ENCODE measurements around the gene VTI1A.

The VTI1A gene

DNA sequence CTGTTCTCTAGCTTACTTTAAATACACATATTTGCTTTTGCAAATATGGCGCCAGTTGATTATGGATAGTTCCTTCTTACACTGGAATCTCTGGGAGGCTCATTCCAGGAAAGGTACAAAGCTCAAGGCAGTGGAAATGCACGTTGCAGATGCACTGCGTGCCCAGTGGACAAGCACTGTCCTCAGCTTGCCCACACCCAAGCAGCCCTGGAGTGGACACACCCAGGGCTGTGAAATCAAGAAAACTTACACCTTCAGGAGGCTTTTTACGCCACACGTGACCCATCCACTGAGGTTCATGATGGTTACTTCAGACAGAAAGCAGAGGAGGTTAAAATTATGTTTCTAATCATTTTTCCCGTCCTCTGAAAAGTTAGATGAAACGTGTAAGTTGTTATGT, 248.5 kb downstream of the VTI1A start:
- Histone ChIP-seq H3K27me3 (ENCODE audit: insufficient read depth, low read length, poor library complexity, severe bottlenecking) (no peaks in the 10 kb centered on the region), H3K9me2 (replicated peaks; ENCODE audit: low read depth, low read length) (no peaks in the 10 kb centered on the region), H4K20me1 (ENCODE audit: insufficient read depth, low read length, poor library complexity, severe bottlenecking) (no peaks in the 10 kb centered on the region), H3K4me2 (ENCODE audit: low read depth, low read length, poor library complexity, severe bottlenecking) (no peak overlapping the region), H3K36me3 (ENCODE audit: insufficient read depth, low read length) (no peaks in the 10 kb centered on the region; the same call in 1 of the 2 replicates), H3F3A (ENCODE audit: low read depth) (no peaks in the 10 kb centered on the region), H3K4me1 (ENCODE audit: insufficient read depth, low read length, poor library complexity, severe bottlenecking) (no peaks in the 10 kb centered on the region), H3K9me3 (ENCODE audit: insufficient read depth, low read depth, low read length) (no peaks in the 10 kb centered on the region), H3K79me2 (ENCODE audit: insufficient read depth, low read length) (no peaks in the 10 kb centered on the region), H2AFZ (ENCODE audit: low read length) (no peak overlapping the region), H3K9ac (ENCODE audit: low read depth, low read length, poor library complexity, severe bottlenecking) (no peak overlapping the region), H3K4me3 (ENCODE audit: low read length, poor library complexity, severe bottlenecking) (no peak overlapping the region)
- no peak for TF ChIP-seq EZH2phosphoT487 (IDR thresholded peaks at IDR 0.05; ENCODE audit: borderline replicate concordance)
- TF ChIP-seq, protein P1, sequence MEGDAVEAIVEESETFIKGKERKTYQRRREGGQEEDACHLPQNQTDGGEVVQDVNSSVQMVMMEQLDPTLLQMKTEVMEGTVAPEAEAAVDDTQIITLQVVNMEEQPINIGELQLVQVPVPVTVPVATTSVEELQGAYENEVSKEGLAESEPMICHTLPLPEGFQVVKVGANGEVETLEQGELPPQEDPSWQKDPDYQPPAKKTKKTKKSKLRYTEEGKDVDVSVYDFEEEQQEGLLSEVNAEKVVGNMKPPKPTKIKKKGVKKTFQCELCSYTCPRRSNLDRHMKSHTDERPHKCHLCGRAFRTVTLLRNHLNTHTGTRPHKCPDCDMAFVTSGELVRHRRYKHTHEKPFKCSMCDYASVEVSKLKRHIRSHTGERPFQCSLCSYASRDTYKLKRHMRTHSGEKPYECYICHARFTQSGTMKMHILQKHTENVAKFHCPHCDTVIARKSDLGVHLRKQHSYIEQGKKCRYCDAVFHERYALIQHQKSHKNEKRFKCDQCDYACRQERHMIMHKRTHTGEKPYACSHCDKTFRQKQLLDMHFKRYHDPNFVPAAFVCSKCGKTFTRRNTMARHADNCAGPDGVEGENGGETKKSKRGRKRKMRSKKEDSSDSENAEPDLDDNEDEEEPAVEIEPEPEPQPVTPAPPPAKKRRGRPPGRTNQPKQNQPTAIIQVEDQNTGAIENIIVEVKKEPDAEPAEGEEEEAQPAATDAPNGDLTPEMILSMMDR (conservative IDR thresholded peaks at IDR 0.05; ENCODE audit: low read length), result no peak

DNA sequence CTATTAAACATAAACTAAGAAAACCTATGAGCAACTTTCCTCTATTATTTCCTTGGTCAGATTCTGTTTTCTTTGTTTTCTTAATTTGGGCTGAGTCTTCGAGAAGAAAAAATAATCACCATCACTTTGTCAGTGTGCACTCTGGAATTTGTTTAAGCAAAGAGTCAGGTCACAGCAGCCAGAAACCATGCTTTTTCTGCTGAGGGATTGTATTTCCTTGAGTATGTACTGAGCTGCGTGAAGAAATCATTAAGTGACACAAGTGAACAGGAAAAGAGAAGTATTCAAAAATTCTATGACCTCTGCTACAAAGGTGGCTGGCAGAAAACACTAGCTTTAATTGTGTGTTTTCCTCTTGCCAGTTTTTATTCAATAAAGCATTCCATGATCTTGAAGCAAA, 249.6 kb downstream of the VTI1A start:
- H3K27me3 ChIP-seq (ENCODE audit: insufficient read depth, low read length, poor library complexity, severe bottlenecking), result no peaks in the 10 kb centered on the region
- no peaks in the 10 kb centered on the region for H3F3A ChIP-seq (ENCODE audit: low read depth)
- no peaks in the 10 kb centered on the region for H3K9me3 ChIP-seq (ENCODE audit: insufficient read depth, low read depth, low read length)
- H3K79me2 ChIP-seq (ENCODE audit: insufficient read depth, low read length), result no peaks in the 10 kb centered on the region
- H3K4me3 ChIP-seq (ENCODE audit: low read length, poor library complexity, severe bottlenecking), result no peak overlapping the region
- no peaks in the 10 kb centered on the region for H3K9me2 ChIP-seq (replicated peaks; ENCODE audit: low read depth, low read length)
- H3K9ac ChIP-seq (ENCODE audit: low read depth, low read length, poor library complexity, severe bottlenecking), result no peak overlapping the region
- no peak for TF ChIP-seq EZH2phosphoT487 (IDR thresholded peaks at IDR 0.05; ENCODE audit: borderline replicate concordance)
- TF ChIP-seq, protein P1 (conservative IDR thresholded peaks at IDR 0.05; ENCODE audit: low read length), result no peak
- H3K4me2 ChIP-seq (ENCODE audit: low read depth, low read length, poor library complexity, severe bottlenecking), result no peak overlapping the region
- H4K20me1 ChIP-seq (ENCODE audit: insufficient read depth, low read length, poor library complexity, severe bottlenecking), result no peaks in the 10 kb centered on the region
- H2AFZ ChIP-seq (ENCODE audit: low read length), result no peak overlapping the region
- H3K36me3 ChIP-seq (ENCODE audit: insufficient read depth, low read length), result no peaks in the 10 kb centered on the region; the same call in 1 of the 2 replicates
- H3K4me1 ChIP-seq (ENCODE audit: insufficient read depth, low read length, poor library complexity, severe bottlenecking), result no peaks in the 10 kb centered on the region

DNA sequence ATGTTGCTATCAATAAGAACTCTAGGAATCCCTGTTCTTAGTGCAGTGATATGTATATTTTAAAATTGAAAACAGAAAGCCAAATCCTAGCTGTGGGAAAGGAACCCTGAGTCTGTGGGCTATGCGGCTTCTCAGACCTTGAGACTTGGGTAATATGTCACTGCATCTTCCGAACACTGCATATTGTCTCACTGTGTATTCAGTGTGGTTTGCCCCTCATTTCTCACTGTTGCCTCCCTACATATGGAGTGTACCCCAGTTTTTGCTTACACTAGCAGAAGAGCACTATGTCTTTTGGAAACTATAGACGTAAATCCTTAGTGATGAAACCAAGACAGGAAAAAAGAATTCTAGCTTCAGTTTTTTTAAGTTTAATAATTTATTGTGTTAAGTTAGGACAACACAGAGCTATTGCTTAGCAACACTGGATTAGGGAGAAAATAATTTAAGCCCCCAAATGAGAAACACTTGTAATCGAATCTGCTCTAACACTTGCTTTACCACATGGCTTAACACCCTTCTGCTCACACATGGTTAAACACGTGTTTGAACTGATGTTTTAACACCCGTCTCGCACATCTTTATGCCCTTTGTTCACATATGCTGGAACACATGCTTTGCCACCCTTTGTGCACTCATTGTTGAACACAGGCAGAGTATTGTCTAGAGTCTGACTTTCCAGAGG, 251.3 kb downstream of the VTI1A start:
- no peak overlapping the region for H3K9ac ChIP-seq (ENCODE audit: low read depth, low read length, poor library complexity, severe bottlenecking)
- no peaks in the 10 kb centered on the region for H3K9me2 ChIP-seq (replicated peaks; ENCODE audit: low read depth, low read length)

More for the DNA sequence above, 251.3 kb downstream of the VTI1A start:
- Histone ChIP-seq H3K4me3 (ENCODE audit: low read length, poor library complexity, severe bottlenecking) (no peak overlapping the region), H4K20me1 (ENCODE audit: insufficient read depth, low read length, poor library complexity, severe bottlenecking) (no peaks in the 10 kb centered on the region), H3K36me3 (ENCODE audit: insufficient read depth, low read length) (no peaks in the 10 kb centered on the region; the same call in 1 of the 2 replicates), H3K4me2 (ENCODE audit: low read depth, low read length, poor library complexity, severe bottlenecking) (no peak overlapping the region), H3F3A (ENCODE audit: low read depth) (no peaks in the 10 kb centered on the region), H3K27me3 (ENCODE audit: insufficient read depth, low read length, poor library complexity, severe bottlenecking) (no peaks in the 10 kb centered on the region), H3K4me1 (ENCODE audit: insufficient read depth, low read length, poor library complexity, severe bottlenecking) (no peaks in the 10 kb centered on the region), H3K9me3 (ENCODE audit: insufficient read depth, low read depth, low read length) (no peaks in the 10 kb centered on the region), H2AFZ (ENCODE audit: low read length) (no peak overlapping the region), H3K79me2 (ENCODE audit: insufficient read depth, low read length) (no peaks in the 10 kb centered on the region)
- TF ChIP-seq, protein P1 (conservative IDR thresholded peaks at IDR 0.05; ENCODE audit: low read length), result no peak
- no peak for TF ChIP-seq EZH2phosphoT487 (IDR thresholded peaks at IDR 0.05; ENCODE audit: borderline replicate concordance)

All from Loucy (cell line).